Measurements from ENCODE around the gene LETMD1. TPM values are rescaled to one million over a fixed set of nuclear protein-coding genes. Genes with fewer than 3 reads are reported as not detected.

The LETMD1 gene
- total RNA-seq, 1 donor from 2014 or later, result 64.3 TPM

GRCh38 chr12:51004504-51004903 is 43.6 kb upstream of the LETMD1 start:
- no peak overlapping the region for H3K27ac ChIP-seq
- peaks cover 0 to 63% of the 10 kb centered on the region in 2 donors for H3K36me3 ChIP-seq

DNA sequence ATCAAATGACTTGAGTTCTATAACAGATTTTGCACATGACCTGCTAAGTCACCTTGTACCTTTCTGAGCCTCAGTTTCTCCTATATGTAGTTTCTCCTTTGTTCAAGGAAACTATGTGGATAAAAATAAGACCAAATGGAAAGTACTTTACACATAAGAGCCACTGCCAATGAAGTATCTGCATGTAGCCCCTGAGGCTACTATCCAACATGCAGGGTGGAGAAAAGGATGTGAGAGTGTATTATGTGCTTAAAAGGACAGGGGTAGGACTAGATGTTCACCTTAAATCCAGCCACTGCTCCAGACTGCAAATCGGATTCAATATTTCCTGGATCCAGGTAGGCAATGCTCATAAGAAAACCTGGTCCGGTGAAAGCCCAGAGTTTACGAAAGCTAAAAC is 43.1 kb upstream of the LETMD1 start:
- intact Hi-C loops (cut with DNase I), result no loop called here
- no peak overlapping the region for H3K27ac ChIP-seq
- H3K36me3 ChIP-seq, result peaks cover 0 to 59% of the 10 kb centered on the region in 2 donors
- DNase-seq (ENCODE audit: extremely low spot score in 2 of 2), result no peak
- H3K9me3 ChIP-seq, result no peaks in the 10 kb centered on the region
- H3K27me3 ChIP-seq, result no peaks in the 10 kb centered on the region
- no peaks in the 10 kb centered on the region for H3K4me1 ChIP-seq
- no peak overlapping the region for H3K4me3 ChIP-seq
- TF ChIP-seq POLR2A (IDR thresholded peaks at IDR 0.05), result no peak
- no peak for TF ChIP-seq POLR2AphosphoS5 (IDR thresholded peaks at IDR 0.05; ENCODE audit: insufficient read depth in 1 of 2, low read depth in 1 of 2)
- TF ChIP-seq, protein P1, sequence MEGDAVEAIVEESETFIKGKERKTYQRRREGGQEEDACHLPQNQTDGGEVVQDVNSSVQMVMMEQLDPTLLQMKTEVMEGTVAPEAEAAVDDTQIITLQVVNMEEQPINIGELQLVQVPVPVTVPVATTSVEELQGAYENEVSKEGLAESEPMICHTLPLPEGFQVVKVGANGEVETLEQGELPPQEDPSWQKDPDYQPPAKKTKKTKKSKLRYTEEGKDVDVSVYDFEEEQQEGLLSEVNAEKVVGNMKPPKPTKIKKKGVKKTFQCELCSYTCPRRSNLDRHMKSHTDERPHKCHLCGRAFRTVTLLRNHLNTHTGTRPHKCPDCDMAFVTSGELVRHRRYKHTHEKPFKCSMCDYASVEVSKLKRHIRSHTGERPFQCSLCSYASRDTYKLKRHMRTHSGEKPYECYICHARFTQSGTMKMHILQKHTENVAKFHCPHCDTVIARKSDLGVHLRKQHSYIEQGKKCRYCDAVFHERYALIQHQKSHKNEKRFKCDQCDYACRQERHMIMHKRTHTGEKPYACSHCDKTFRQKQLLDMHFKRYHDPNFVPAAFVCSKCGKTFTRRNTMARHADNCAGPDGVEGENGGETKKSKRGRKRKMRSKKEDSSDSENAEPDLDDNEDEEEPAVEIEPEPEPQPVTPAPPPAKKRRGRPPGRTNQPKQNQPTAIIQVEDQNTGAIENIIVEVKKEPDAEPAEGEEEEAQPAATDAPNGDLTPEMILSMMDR (IDR thresholded peaks at IDR 0.05), result no peak

More at GRCh38 chr12:51004504-51004903, 43.6 kb upstream of the LETMD1 start:
- H3K4me3 ChIP-seq, result no peak overlapping the region
- intact Hi-C loops (cut with DNase I), result no loop called here
- no peaks in the 10 kb centered on the region for H3K27me3 ChIP-seq
- H3K4me1 ChIP-seq, result no peaks in the 10 kb centered on the region
- no peaks in the 10 kb centered on the region for H3K9me3 ChIP-seq
- TF ChIP-seq, protein P1 (IDR thresholded peaks at IDR 0.05), result no peak
- TF ChIP-seq POLR2A (IDR thresholded peaks at IDR 0.05) (no peak), POLR2AphosphoS5 (IDR thresholded peaks at IDR 0.05; ENCODE audit: insufficient read depth in 1 of 2, low read depth in 1 of 2) (no peak)
- DNase-seq (ENCODE audit: extremely low spot score in 2 of 2), result no peak

GRCh38 chr12:51005671-51006070 is 42.5 kb upstream of the LETMD1 start:
- H3K9me3 ChIP-seq, result no peaks in the 10 kb centered on the region
- H3K27me3 ChIP-seq, result no peaks in the 10 kb centered on the region
- TF ChIP-seq, protein P1 (IDR thresholded peaks at IDR 0.05), result no peak
- intact Hi-C loops (cut with DNase I), result no loop called here
- H3K4me1 ChIP-seq, result peaks cover under 1% of the 10 kb centered on the region
- peaks cover 0 to 54% of the 10 kb centered on the region in 2 donors for H3K36me3 ChIP-seq
- DNase-seq (ENCODE audit: extremely low spot score in 2 of 2), result no peak
- no peak overlapping the region for H3K4me3 ChIP-seq
- no peak overlapping the region for H3K27ac ChIP-seq

- Histone ChIP-seq H3K27ac (no peak overlapping the region), H3K27me3 (no peaks in the 10 kb centered on the region), H3K9me3 (no peaks in the 10 kb centered on the region), H3K4me1 (peaks cover 27% of the 10 kb centered on the region), H3K4me3 (no peak overlapping the region), H3K36me3 (peaks cover 0 to 42% of the 10 kb centered on the region in 2 donors)
- no peak for TF ChIP-seq POLR2AphosphoS5 (IDR thresholded peaks at IDR 0.05; ENCODE audit: insufficient read depth in 1 of 2, low read depth in 1 of 2)
- TF ChIP-seq, protein P1 (IDR thresholded peaks at IDR 0.05), result no peak
- TF ChIP-seq POLR2A (IDR thresholded peaks at IDR 0.05), result no peak
- no peak for DNase-seq (ENCODE audit: extremely low spot score in 2 of 2)
- intact Hi-C loops (cut with DNase I), result no loop called here
Observed at GRCh38 chr12:51008329-51009055, 39.6 kb upstream of the LETMD1 start.

DNA sequence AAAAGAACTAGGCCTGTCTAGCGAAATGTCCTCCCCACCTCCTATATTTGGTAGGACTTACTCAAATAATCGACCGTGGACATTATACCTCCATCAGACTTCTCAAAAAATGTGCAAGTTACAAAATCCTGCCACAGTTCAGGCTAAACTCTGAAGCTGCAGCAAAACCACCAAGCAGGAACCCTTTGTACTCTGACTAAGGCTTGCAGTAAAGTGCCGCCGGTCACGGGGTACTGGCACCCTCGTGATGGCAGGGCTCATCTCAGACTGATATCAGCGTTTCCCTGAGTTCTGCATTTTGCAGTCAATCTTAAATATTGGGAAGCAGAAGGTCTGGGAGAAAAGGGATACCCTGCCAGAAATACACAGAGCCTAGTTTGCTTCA is 39.1 kb upstream of the LETMD1 start:
- H3K36me3 ChIP-seq, result peaks cover 0 to 37% of the 10 kb centered on the region in 2 donors
- no peak for DNase-seq (ENCODE audit: extremely low spot score in 2 of 2)

More for the DNA sequence above, 39.1 kb upstream of the LETMD1 start:
- H3K9me3 ChIP-seq, result no peaks in the 10 kb centered on the region
- TF ChIP-seq POLR2A (IDR thresholded peaks at IDR 0.05) (no peak), POLR2AphosphoS5 (IDR thresholded peaks at IDR 0.05; ENCODE audit: insufficient read depth in 1 of 2, low read depth in 1 of 2) (no peak)
- TF ChIP-seq, protein P1 (IDR thresholded peaks at IDR 0.05), result no peak
- no peak overlapping the region for H3K4me3 ChIP-seq
- H3K27ac ChIP-seq, result no peak overlapping the region
- no peaks in the 10 kb centered on the region for H3K27me3 ChIP-seq
- intact Hi-C loops (cut with DNase I), result no loop called here
- peaks cover 32% of the 10 kb centered on the region for H3K4me1 ChIP-seq
